Cardiac fibroblast (primary cell): ENCODE data around the gene CKS1B.
A peak's percentile ranks its signal among the peaks of the same experiment; 100 is the strongest.

Source experiments
- DNase-seq, 2 donors: peaks; one replicate each; pipeline versions ENCODE4 v3.0.0 to v3.0.0-alpha.2; 2010; ENCODE audit warnings: low read depth in 2 of 2
- H3K4me3 ChIP-seq, 2 donors: replicated peaks in 1 of 2; 1 replicate in 1 of 2; 2 replicates in 1 of 2; pipeline ENCODE4 v1.5.1; 2011; ENCODE audit warnings: low read depth in 2 of 2, low read length in 2 of 2, mild to moderate bottlenecking in 2 of 2, moderate library complexity in 1 of 2
- CTCF ChIP-seq: IDR thresholded peaks from one replicate; pipeline ENCODE4 v1.5.1; 2011; ENCODE audit warnings: low read depth, mild to moderate bottlenecking, low read length, inconsistent platforms

Gene CKS1B

GRCh38 chr1:155003227-155003765 lies 28.8 kb downstream of the CKS1B start:
- TF ChIP-seq CTCF: no peak
- peak overlapping the region; percentile 85 to 88 for H3K4me3 ChIP-seq
- DNase-seq: peak in 1 of 2 donors; percentile 30

- peak; percentile 37 to 51 for DNase-seq
- peak overlapping the region; percentile 85 to 88 for H3K4me3 ChIP-seq
- TF ChIP-seq CTCF: no peak
These were observed 29.4 kb downstream of the CKS1B start for GRCh38 chr1:155003766-155004351.

- DNase-seq: no peak
- no peak for TF ChIP-seq CTCF
- H3K4me3 ChIP-seq: peak overlapping the region; percentile 85 to 88
These were observed 30.0 kb downstream of the CKS1B start for GRCh38 chr1:155004352-155005075.

- no peak for TF ChIP-seq CTCF
- H3K4me3 ChIP-seq: no peak overlapping the region
- peak in 1 of 2 donors; percentile 47 for DNase-seq
These were observed 30.9 kb downstream of the CKS1B start for GRCh38 chr1:155005076-155006011.

GRCh38 chr1:155006601-155007101 lies 32.2 kb downstream of the CKS1B start:
- H3K4me3 ChIP-seq: no peak overlapping the region
- DNase-seq: peak; percentile 39 to 51
- TF ChIP-seq CTCF: no peak

GRCh38 chr1:155007251-155007828 lies 32.9 kb downstream of the CKS1B start:
- DNase-seq: no peak
- no peak overlapping the region for H3K4me3 ChIP-seq

More at GRCh38 chr1:155007251-155007828, 32.9 kb downstream of the CKS1B start:
- no peak for TF ChIP-seq CTCF
